Stimulated activated effector memory CD8-positive, alpha-beta T cell treated with anti-CD3 and anti-CD28 coated beads, Interleukin-12 subunit alpha, Interleukin-12 subunit beta, amount 100 ng/mL, for 72 hours (primary cell): Measurements from ENCODE around the gene WBP4.
"Not testable (repeated sequence)": the region's sequence is repeated elsewhere in the genome, so short reads cannot be mapped to it uniquely, and the experiment has no call there.

Experiments used
- ATAC-seq: fragments of 150-1000 bp; cut with Tn5 transposase; 2 replicates; pipeline ENCODE4 v1.10.0; 2021
- DNase-seq, 2 donors: peaks; one replicate each; pipeline ENCODE4 v3.0.0; 2021 to 2022; ENCODE audit warnings: low spot score in 2 of 2
- H3K27ac Mint-ChIP-seq: one replicate; pipeline ENCODE4 v1.8.0; 2022; ENCODE audit warnings: mild to moderate bottlenecking, mixed read lengths
- H3K36me3 Mint-ChIP-seq: one replicate; pipeline ENCODE4 v1.8.0; 2022; ENCODE audit warnings: mild to moderate bottlenecking, mixed read lengths
- H3K4me1 Mint-ChIP-seq: one replicate; pipeline ENCODE4 v1.8.0; 2022; ENCODE audit warnings: mixed read lengths
- H3K4me3 Mint-ChIP-seq: one replicate; pipeline ENCODE4 v1.8.0; 2022; ENCODE audit warnings: mild to moderate bottlenecking, mixed read lengths
- H3K9me3 Mint-ChIP-seq: one replicate; pipeline ENCODE4 v1.8.0; 2022; ENCODE audit warnings: mixed read lengths

Gene WBP4

DNA sequence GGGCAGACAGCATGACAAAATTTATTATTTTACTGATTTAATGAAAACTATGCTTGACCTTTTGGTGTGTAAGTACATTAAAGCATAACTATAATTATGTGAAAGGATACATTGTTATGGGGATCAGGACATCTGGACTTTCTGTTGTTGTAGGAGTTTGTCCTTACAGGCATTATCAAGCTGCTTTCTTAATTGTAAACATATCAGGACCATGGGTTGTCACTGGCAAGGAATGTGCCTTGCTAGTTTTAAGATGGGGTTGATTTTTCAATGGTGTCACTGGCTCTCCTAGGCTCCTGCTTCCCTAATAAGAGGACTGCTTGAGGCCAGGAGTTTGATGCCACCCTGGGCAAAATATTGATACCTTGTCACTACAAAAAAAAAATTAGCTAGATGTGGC lies 38.7 kb downstream of the WBP4 start:
- H3K4me3 Mint-ChIP-seq, result no peak overlapping the region
- no peaks in the 10 kb centered on the region for H3K4me1 Mint-ChIP-seq
- H3K27ac Mint-ChIP-seq, result no peak overlapping the region
- ATAC-seq, result no peak
- no peak for DNase-seq
- H3K9me3 Mint-ChIP-seq, result no peaks in the 10 kb centered on the region
- no peaks in the 10 kb centered on the region for H3K36me3 Mint-ChIP-seq

- Mint-ChIP-seq H3K4me1 (no peaks in the 10 kb centered on the region), H3K36me3 (no peaks in the 10 kb centered on the region), H3K27ac (no peak overlapping the region), H3K4me3 (no peak overlapping the region), H3K9me3 (no peaks in the 10 kb centered on the region)
- ATAC-seq, result no peak
- no peak for DNase-seq
These were observed 45.8 kb downstream of the WBP4 start for GRCh38 chr13:41107104-41107571.

DNA sequence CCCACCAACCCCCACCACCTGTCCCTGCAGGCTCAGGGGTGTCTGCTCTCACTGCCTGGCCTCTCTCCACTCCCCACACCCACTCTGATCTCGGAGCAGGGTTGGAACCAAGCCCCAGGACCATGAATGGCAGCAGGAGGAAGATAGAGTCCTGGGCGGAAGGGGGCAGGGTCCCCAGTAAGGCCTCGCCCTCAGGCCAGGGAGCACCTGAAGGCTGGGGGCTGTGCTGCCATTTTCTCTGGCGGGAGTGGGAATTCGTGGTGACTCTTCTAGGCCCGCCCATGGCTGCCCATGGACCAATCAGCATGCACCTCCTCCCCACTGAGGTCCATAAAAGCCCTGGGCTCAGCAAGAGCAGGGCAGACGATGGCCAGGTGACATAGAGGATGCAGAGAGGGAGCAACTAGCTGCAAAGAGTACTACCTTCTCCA lies 46.3 kb downstream of the WBP4 start:
- DNase-seq, result no peak
- no peak overlapping the region for H3K27ac Mint-ChIP-seq
- no peak overlapping the region for H3K4me3 Mint-ChIP-seq
- no peaks in the 10 kb centered on the region for H3K9me3 Mint-ChIP-seq
- H3K36me3 Mint-ChIP-seq, result no peaks in the 10 kb centered on the region
- ATAC-seq, result no peak
- H3K4me1 Mint-ChIP-seq, result no peaks in the 10 kb centered on the region

DNA sequence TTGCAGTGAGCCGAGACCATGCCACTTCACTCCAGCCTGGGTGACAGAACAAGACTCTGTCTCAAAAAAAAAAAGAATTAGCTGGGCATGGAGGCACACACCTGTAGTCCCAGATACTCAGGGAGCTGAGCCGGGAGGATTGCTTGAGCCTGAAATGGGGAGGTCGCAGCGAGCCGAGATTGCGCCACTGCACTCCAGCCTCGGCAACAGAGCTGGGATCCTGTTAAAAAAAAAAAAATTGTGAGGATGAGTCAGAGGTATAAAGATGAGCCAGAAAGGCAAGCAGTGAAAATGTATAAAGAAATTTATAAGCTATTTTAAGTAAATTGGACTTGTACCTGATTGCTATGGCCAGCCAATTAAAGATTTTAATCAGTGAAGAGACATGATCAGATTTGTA lies 50.1 kb downstream of the WBP4 start:
- no peak for DNase-seq
- ATAC-seq, result no peak
- no peaks in the 10 kb centered on the region for H3K36me3 Mint-ChIP-seq
- H3K4me3 Mint-ChIP-seq, result no peak overlapping the region
- H3K27ac Mint-ChIP-seq, result no peak overlapping the region
- H3K4me1 Mint-ChIP-seq, result no peaks in the 10 kb centered on the region
- no peaks in the 10 kb centered on the region for H3K9me3 Mint-ChIP-seq

GRCh38 chr13:41117869-41118268 lies 56.6 kb downstream of the WBP4 start:
- Mint-ChIP-seq H3K4me1 (no peaks in the 10 kb centered on the region), H3K4me3 (no peak overlapping the region), H3K36me3 (no peaks in the 10 kb centered on the region), H3K27ac (no peak overlapping the region), H3K9me3 (no peaks in the 10 kb centered on the region)
- no peak for DNase-seq
- no peak for ATAC-seq

- Mint-ChIP-seq H3K4me1 (no peaks in the 10 kb centered on the region), H3K27ac (no peak overlapping the region), H3K4me3 (no peak overlapping the region), H3K9me3 (peaks cover 3% of the 10 kb centered on the region), H3K36me3 (no peaks in the 10 kb centered on the region)
- DNase-seq (no peak), ATAC-seq (no peak)
These were observed 61.5 kb downstream of the WBP4 start for GRCh38 chr13:41122838-41123237.

GRCh38 chr13:41127701-41128100 lies 66.4 kb downstream of the WBP4 start:
- ATAC-seq (no peak), DNase-seq (no peak)
- Mint-ChIP-seq H3K36me3 (peaks cover 7% of the 10 kb centered on the region), H3K4me1 (peaks cover 24% of the 10 kb centered on the region), H3K27ac (no peak overlapping the region), H3K9me3 (peaks cover 3% of the 10 kb centered on the region), H3K4me3 (no peak overlapping the region)

DNA sequence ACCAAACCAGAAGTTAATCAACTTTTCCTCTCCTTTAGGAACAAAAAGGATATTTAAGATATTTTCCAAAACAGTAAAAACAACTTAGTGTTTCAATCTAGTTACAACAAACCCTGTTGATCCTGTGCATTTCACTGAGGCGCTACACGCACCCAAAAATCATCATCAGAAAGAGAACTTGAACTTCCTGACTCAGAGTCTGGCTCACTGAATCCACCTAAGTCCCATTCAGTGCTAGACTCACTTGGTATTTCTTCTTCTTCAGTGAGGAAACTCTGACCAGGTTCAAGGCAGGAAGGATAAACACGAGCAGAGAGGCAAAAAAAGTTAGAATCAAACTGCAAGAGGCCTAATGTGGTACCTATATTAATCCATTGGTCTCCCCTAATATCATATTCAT lies 69.0 kb downstream of the WBP4 start:
- Mint-ChIP-seq H3K4me1 (peaks cover 33% of the 10 kb centered on the region), H3K36me3 (peaks cover 10% of the 10 kb centered on the region), H3K27ac (peak overlapping the region; percentile 9), H3K4me3 (peak overlapping the region; percentile 97), H3K9me3 (peaks cover 3% of the 10 kb centered on the region)
- DNase-seq, result no peak
- no peak for ATAC-seq

GRCh38 chr13:41131189-41131588 lies 69.9 kb downstream of the WBP4 start:
- DNase-seq, ATAC-seq, H3K9me3 Mint-ChIP-seq: not testable (repeated sequence)
- Mint-ChIP-seq H3K4me1 (peaks cover 33% of the 10 kb centered on the region), H3K4me3 (peak overlapping the region; percentile 97), H3K36me3 (peaks cover 10% of the 10 kb centered on the region), H3K27ac (peak overlapping the region; percentile 9)

DNA sequence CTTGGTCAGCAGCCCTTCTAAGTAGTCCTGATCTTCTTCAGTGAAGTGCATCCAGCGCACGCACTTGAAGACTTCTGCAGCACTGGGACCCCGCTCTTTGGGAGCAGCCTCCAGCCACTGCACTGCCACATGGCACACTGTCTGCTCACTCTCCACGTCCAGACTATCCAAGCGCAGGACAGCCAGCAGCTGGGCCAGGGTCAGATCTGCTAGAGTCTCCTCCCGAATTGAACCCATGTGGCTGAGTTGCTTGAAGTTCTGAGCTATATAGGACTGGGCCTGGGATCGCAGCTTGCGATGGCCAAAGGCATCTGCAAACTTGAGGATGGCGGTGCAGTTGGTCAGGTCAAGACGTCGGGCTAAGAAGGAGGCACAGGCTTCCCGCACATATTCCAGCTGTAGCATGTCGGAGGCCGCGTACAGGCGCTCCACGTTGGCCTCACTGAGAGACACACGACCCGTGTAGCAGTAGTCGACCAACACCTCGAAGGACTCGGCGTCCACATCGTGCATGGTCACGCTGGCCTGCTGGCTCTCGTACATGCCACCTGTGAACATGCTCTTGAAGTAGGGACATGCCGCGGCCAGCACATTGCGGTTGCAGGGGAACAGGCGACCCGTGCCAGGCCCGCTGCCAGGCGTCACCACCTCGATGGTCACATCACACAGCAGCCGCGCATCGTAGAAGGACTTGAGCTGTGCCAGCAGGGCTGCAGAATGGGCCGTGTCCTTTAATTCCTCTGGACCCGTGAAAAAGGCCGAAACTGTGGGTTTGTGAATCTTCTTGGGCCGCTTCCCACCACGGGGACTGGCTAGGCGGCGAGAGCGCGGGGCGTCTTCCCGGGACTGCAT lies 70.6 kb downstream of the WBP4 start:
- H3K4me1 Mint-ChIP-seq, result peaks cover 33% of the 10 kb centered on the region
- peak overlapping the region; percentile 97 for H3K4me3 Mint-ChIP-seq
- not testable (repeated sequence) for DNase-seq, H3K9me3 Mint-ChIP-seq
- H3K36me3 Mint-ChIP-seq, result peaks cover 10% of the 10 kb centered on the region
- peak; percentile 29 for ATAC-seq
- peak overlapping the region; percentile 91 for H3K27ac Mint-ChIP-seq

- DNase-seq (peak; percentile 86 to 96), ATAC-seq (peak; percentile 97)
- Mint-ChIP-seq H3K36me3 (peaks cover 10% of the 10 kb centered on the region), H3K4me1 (peaks cover 33% of the 10 kb centered on the region), H3K27ac (peak within 1 kb of the TSS; percentile 91), H3K4me3 (peak within 1 kb of the TSS; percentile 97), H3K9me3 (no peaks in the 10 kb centered on the region)
These were observed 71.3 kb downstream of the WBP4 start, which contains the start of gene KBTBD6 for GRCh38 chr13:41132512-41133152. Gene KBTBD6, minus strand, starts transcription at chr13:41132802. Its CDS starts 291 bp downstream, at chr13:41132511.
